Measurements from ENCODE around the gene ENTPD8.

DNA sequence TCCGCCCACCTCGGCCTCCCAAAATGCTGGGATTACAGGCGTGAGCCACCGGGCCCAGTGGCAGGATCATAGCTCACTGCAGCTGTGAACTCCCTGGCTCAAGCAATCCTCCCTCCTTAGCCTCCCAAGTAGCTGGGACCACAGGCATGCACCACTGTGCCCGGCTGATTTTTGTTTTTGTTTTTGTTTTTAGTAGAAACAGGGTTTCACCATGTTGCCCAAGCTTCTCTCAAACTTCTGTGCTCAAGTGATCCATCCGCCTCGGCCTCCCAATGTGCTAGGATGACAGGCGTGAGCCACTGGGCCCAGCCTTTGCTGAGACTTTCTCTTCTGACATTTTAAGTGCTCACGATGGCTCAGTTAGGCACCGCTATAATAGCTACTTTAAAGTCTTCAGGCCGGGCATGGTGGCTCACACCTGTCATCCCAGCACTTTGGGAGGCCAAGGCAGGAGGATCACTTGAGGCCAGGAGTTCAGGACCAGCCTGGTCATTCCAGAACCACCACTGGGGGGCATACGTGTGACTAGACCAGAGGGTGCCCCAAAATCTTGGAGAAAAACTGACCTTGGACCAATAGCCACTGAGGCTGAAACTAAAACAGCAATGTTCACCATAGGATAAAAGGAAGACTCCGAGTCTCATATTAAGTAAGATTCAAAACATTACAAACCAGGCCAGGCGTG, 3.1 kb upstream of the ENTPD8 start:
- TF ChIP-seq CTCF (IDR thresholded peaks at IDR 0.05; ENCODE audit: extremely low read depth in 1 of 2, insufficient read depth in 1 of 2, low read depth in 1 of 2, low read length in 2 of 2) (no peak), POLR2A (IDR thresholded peaks at IDR 0.05; ENCODE audit: low read depth, low read length) (no peak)

All from endothelial cell of umbilical vein (primary cell).